ENCODE results near the gene SRGAP1. TPM values are rescaled to one million over a fixed set of nuclear protein-coding genes. Genes with fewer than 3 reads are reported as not detected.

Gene SRGAP1
- total and polyA plus RNA-seq, 2 of the 4 experiments (the other 2 are of a cell fraction) = 10.0 to 10.2 TPM

- Histone ChIP-seq H3K27ac (ENCODE audit: insufficient read depth, low read length) (peak overlapping the region; percentile 4; the same call in 1 of the 2 replicates), H3K14ac (replicated peaks; ENCODE audit: low read depth, low read length) (peak overlapping the region; percentile 64), H3K9me3 (ENCODE audit: control insufficient read depth, insufficient read depth, low read length) (no peaks in the 10 kb centered on the region), H2BK5ac (ENCODE audit: low read depth, low read length, poor library complexity, severe bottlenecking) (peak overlapping the region; percentile 97), H4K91ac (ENCODE audit: insufficient read depth, low read depth, low read length) (peak overlapping the region; percentile 46), H2AK5ac (ENCODE audit: low read depth, low read length) (peak overlapping the region; percentile 57; the same call in 1 of the 2 replicates), H4K20me1 (ENCODE audit: insufficient read depth, low read length) (no peaks in the 10 kb centered on the region), H3K4me1 (ENCODE audit: control insufficient read depth, insufficient read depth, low read length) (peaks cover 20% of the 10 kb centered on the region), H2BK15ac (ENCODE audit: low read depth, low read length) (peak overlapping the region; percentile 8; the same call in 1 of the 3 replicates), H3K9me1 (ENCODE audit: insufficient read depth, low read length) (peaks cover 13% of the 10 kb centered on the region; the same call in 1 of the 2 replicates), H3K4ac (ENCODE audit: low read depth, low read length) (peak overlapping the region; percentile 76), H2AFZ (replicated peaks; ENCODE audit: low read length, poor library complexity) (no peak overlapping the region), H4K8ac (ENCODE audit: low read depth in 2 of 2, low read length in 2 of 2) (peak overlapping the region in 1 of 2 experiments; percentile 49; a peak in 3 of 4 replicates), H3K23ac (ENCODE audit: low read depth, low read length) (peak overlapping the region; percentile 67; the same call in 1 of the 2 replicates), H3K79me1 (ENCODE audit: low read depth in 1 of 2, low read length in 2 of 2) (peaks cover 36 to 59% of the 10 kb centered on the region in 2 experiments), H3K56ac (ENCODE audit: extremely low read depth, insufficient read depth, low read length) (0 out of 2 replicates have a peak overlapping the region, but pooled peaks have one; percentile 8), H3K4me2 (ENCODE audit: low read depth, low read length) (peak overlapping the region; percentile 10; the same call in 1 of the 2 replicates), H2AK9ac (replicated peaks; ENCODE audit: low read depth, low read length, poor library complexity) (no peak overlapping the region), H3K36me3 (ENCODE audit: control insufficient read depth, insufficient read depth, low read length) (peaks cover 2% of the 10 kb centered on the region), H2BK120ac (ENCODE audit: low read depth, low read length) (peak overlapping the region; percentile 76), H3K18ac (ENCODE audit: low read depth, low read length) (peak overlapping the region; percentile 64; the same call in 1 of the 2 replicates), H2BK20ac (ENCODE audit: low read depth, low read length) (peak overlapping the region; percentile 59), H4K5ac (ENCODE audit: low read depth, low read length) (peak overlapping the region; percentile 18; the same call in 1 of the 2 replicates), H3K27me3 (ENCODE audit: control insufficient read depth, insufficient read depth, low read length) (no peaks in the 10 kb centered on the region), H3K4me3 (ENCODE audit: insufficient read depth, low read depth, low read length) (no peak overlapping the region), H3K9ac (ENCODE audit: low read depth, low read length) (peak overlapping the region; percentile 34; the same call in 1 of the 2 replicates)
- DNase-seq (peak; percentile 70), ATAC-seq (ENCODE audit: low read depth) (peak; percentile 43)
- in situ Hi-C loops (cut with MboI; ENCODE audit: low sequenced_read_pairs) = no loop called here
- no TSS peak for BruUV-seq (replicated peaks)
- dilution Hi-C loops (cut with HindIII; ENCODE audit: low sequenced_read_pairs, unreplicated experiment) = no loop called here
- TF ChIP-seq, protein P1, sequence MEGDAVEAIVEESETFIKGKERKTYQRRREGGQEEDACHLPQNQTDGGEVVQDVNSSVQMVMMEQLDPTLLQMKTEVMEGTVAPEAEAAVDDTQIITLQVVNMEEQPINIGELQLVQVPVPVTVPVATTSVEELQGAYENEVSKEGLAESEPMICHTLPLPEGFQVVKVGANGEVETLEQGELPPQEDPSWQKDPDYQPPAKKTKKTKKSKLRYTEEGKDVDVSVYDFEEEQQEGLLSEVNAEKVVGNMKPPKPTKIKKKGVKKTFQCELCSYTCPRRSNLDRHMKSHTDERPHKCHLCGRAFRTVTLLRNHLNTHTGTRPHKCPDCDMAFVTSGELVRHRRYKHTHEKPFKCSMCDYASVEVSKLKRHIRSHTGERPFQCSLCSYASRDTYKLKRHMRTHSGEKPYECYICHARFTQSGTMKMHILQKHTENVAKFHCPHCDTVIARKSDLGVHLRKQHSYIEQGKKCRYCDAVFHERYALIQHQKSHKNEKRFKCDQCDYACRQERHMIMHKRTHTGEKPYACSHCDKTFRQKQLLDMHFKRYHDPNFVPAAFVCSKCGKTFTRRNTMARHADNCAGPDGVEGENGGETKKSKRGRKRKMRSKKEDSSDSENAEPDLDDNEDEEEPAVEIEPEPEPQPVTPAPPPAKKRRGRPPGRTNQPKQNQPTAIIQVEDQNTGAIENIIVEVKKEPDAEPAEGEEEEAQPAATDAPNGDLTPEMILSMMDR (conservative IDR thresholded peaks at IDR 0.05; ENCODE audit: low read depth, low read length) = no peak
- peak; percentile 73 for TF ChIP-seq BHLHE40 (IDR thresholded peaks at IDR 0.05; ENCODE audit: low read depth, low read length)
- intact Hi-C loops (cut with micrococcal nuclease) = loop anchor here (5.0 kb wide), 1 partner anchor 159 kb away; no protein-coding TSS in a partner anchor
- 67% methylated on average over 1 of the region's 2 CpGs; no CpG with 5 or more reads in 1 of the 2 experiments for WGBS, 2 experiments (ENCODE audit: extremely low coverage in 2 of 2, insufficient read length in 1 of 2)
- POLR2A ChIA-PET (ENCODE audit: unreplicated experiment) = no interaction called here
- CTCF ChIA-PET = interaction anchor here (0.8 to 1.0 kb wide), 2 partner anchors 10 to 216 kb away, joined by 3 read pairs; partner anchors contain the start of gene KICS2
These were observed 161.8 kb downstream of the SRGAP1 start for GRCh38 chr12:64006211-64006825.
